RWPE1 (cell line): Measurements from ENCODE around the gene NOX4.

Experiments used
- CTCF ChIA-PET: fragments of 350-600 bp; sonication (Branson Sonifier 250); formaldehyde crosslinking; extraction: SDS; loops from one replicate; lab custom pipeline; 2021; lab: Yijun Ruan, JAX
- POLR2A ChIA-PET: fragments of 400-600 bp; formaldehyde crosslinking; extraction: SDS; loops from one replicate; lab custom pipeline; 2020; ENCODE audit warnings: antibody characterized with exemption; ENCODE audit not compliant: low non-redundant PET; lab: Yijun Ruan, JAX
- DNase-seq: peaks from one replicate; pipeline ENCODE4 v3.0.0; 2012; ENCODE audit warnings: low spot score
- H3K27ac ChIP-seq: fragments of 450-650 bp; 2 replicates; pipeline ENCODE4 v1.5.1; 2017
- CTCF ChIP-seq: fragments of 450-650 bp; conservative IDR thresholded peaks from 2 replicates; pipeline ENCODE4 v1.5.1; 2017; ENCODE audit warnings: low read depth, mild to moderate bottlenecking

Gene NOX4

GRCh38 chr11:89484896-89485295 is 6.3 kb downstream of the NOX4 start:
- no peak for DNase-seq
- no peak overlapping the region for H3K27ac ChIP-seq
- POLR2A ChIA-PET = no interaction called here
- CTCF ChIA-PET = interaction anchor here (0.6 kb wide), 1 partner anchor 346 kb away, joined by 3 read pairs; no protein-coding TSS in a partner anchor
- TF ChIP-seq CTCF = no peak

GRCh38 chr11:89477175-89477574 is 14.0 kb downstream of the NOX4 start:
- ChIA-PET CTCF (no interaction called here), POLR2A (no interaction called here)
- H3K27ac ChIP-seq = no peak overlapping the region
- no peak for TF ChIP-seq CTCF
- DNase-seq = no peak

- CTCF ChIA-PET = no interaction called here
- no peak for TF ChIP-seq CTCF
- POLR2A ChIA-PET = no interaction called here
- DNase-seq = no peak
- H3K27ac ChIP-seq = no peak overlapping the region
Measured at GRCh38 chr11:89463266-89463780, 27.9 kb downstream of the NOX4 start.

GRCh38 chr11:89458716-89459115 is 32.5 kb downstream of the NOX4 start:
- TF ChIP-seq CTCF = no peak
- DNase-seq = no peak
- ChIA-PET CTCF (no interaction called here), POLR2A (no interaction called here)
- H3K27ac ChIP-seq = no peak overlapping the region

- no peak for TF ChIP-seq CTCF
- CTCF ChIA-PET = no interaction called here
- POLR2A ChIA-PET = no interaction called here
- DNase-seq = no peak
- no peak overlapping the region for H3K27ac ChIP-seq
Measured at GRCh38 chr11:89457190-89457589, 34.0 kb downstream of the NOX4 start.

GRCh38 chr11:89456681-89457080 is 34.5 kb downstream of the NOX4 start:
- POLR2A ChIA-PET = no interaction called here
- TF ChIP-seq CTCF = no peak
- CTCF ChIA-PET = no interaction called here
- DNase-seq = no peak
- H3K27ac ChIP-seq = no peak overlapping the region
